IMR-90 (cell line): ENCODE data around the gene RIPK3. TPM values are rescaled to one million over a fixed set of nuclear protein-coding genes. Genes with fewer than 3 reads are reported as not detected.

Experiments used
- ATAC-seq: fragments of 200-7000 bp; cut with Tn5 transposase; 2 replicates; pipeline ENCODE4 v1.9.1; 2020; ENCODE audit warnings: low read depth, mild to moderate bottlenecking, moderate library complexity
- BruUV-seq: library from RNA; stranded (reverse); fragments of 400-500 nt; replicated peaks from 2 replicates; lab custom pipeline; 2021; lab: Mats Ljungman, UMichigan
- CTCF ChIA-PET: fragments of 300-600 bp; formaldehyde crosslinking; extraction: SDS; loops from one replicate; lab custom pipeline; 2021; ENCODE audit warnings: antibody characterized with exemption; lab: Yijun Ruan, JAX
- POLR2A ChIA-PET: fragments of 300-600 bp; sonication (Branson Sonifier 250); formaldehyde crosslinking; loops from one replicate; lab custom pipeline; 2022; ENCODE audit warnings: antibody characterized with exemption; ENCODE audit not compliant: unreplicated experiment; lab: Charles Lee
- DNase-seq: peaks from one replicate; pipeline ENCODE4 v3.0.0; 2013
- H2AFZ ChIP-seq: replicated peaks from 2 replicates; pipeline ENCODE3; 2013; ENCODE audit warnings: low read length, mild to moderate bottlenecking; ENCODE audit not compliant: poor library complexity
- H2AK5ac ChIP-seq: 2 replicates; pipeline ENCODE4 v1.6.1; 2013; ENCODE audit warnings: low read depth, low read length, inconsistent platforms
- H2AK9ac ChIP-seq: replicated peaks from 2 replicates; pipeline ENCODE3; 2013; ENCODE audit warnings: mild to moderate bottlenecking, low read depth, low read length, moderate library complexity; ENCODE audit not compliant: poor library complexity
- H2BK120ac ChIP-seq: 2 replicates; pipeline ENCODE4 v1.6.1; 2013; ENCODE audit warnings: low read depth, low read length, inconsistent platforms
- H2BK15ac ChIP-seq: 3 replicates; pipeline ENCODE4 v1.6.1; 2013; ENCODE audit warnings: low read depth, low read length, inconsistent platforms
- H2BK20ac ChIP-seq: 2 replicates; pipeline ENCODE4 v1.6.1; 2013; ENCODE audit warnings: low read depth, mild to moderate bottlenecking, inconsistent platforms, low read length, moderate library complexity
- H2BK5ac ChIP-seq: 2 replicates; pipeline ENCODE4 v1.6.1; 2013; ENCODE audit warnings: mild to moderate bottlenecking, low read depth, low read length, inconsistent platforms; ENCODE audit not compliant: poor library complexity, severe bottlenecking
- H3K14ac ChIP-seq: replicated peaks from 2 replicates; pipeline ENCODE4 v1.6.1; 2013; ENCODE audit warnings: low read depth, low read length, inconsistent platforms
- H3K18ac ChIP-seq: 2 replicates; pipeline ENCODE4 v1.6.1; 2013; ENCODE audit warnings: low read depth, low read length, control low read depth
- H3K23ac ChIP-seq: 2 replicates; pipeline ENCODE4 v1.6.1; 2013; ENCODE audit warnings: low read depth, low read length, inconsistent platforms
- H3K27ac ChIP-seq: 2 replicates; pipeline ENCODE4 v1.5.1; 2013; ENCODE audit warnings: mild to moderate bottlenecking, control low read depth, low read length; ENCODE audit not compliant: insufficient read depth
- H3K27me3 ChIP-seq: 2 replicates; pipeline ENCODE4 v1.6.1; 2013; ENCODE audit warnings: low read length; ENCODE audit not compliant: control insufficient read depth, insufficient read depth
- H3K36me3 ChIP-seq: 2 replicates; pipeline ENCODE4 v1.6.1; 2013; ENCODE audit warnings: low read length, mixed read lengths; ENCODE audit not compliant: control insufficient read depth, insufficient read depth
- H3K4ac ChIP-seq: 2 replicates; pipeline ENCODE4 v1.6.1; 2013; ENCODE audit warnings: low read depth, low read length, inconsistent platforms
- H3K4me1 ChIP-seq: 2 replicates; pipeline ENCODE4 v1.6.1; 2013; ENCODE audit warnings: low read length, mixed read lengths; ENCODE audit not compliant: control insufficient read depth, insufficient read depth
- H3K4me2 ChIP-seq: 2 replicates; pipeline ENCODE4 v1.6.1; 2013; ENCODE audit warnings: low read depth, mild to moderate bottlenecking, control low read depth, low read length, moderate library complexity
- H3K4me3 ChIP-seq: 2 replicates; pipeline ENCODE4 v1.5.1; 2013; ENCODE audit warnings: low read depth, mild to moderate bottlenecking, control low read depth, low read length, moderate library complexity; ENCODE audit not compliant: insufficient read depth
- H3K56ac ChIP-seq: 2 replicates; pipeline ENCODE4 v1.6.1; 2013; ENCODE audit warnings: low read length, inconsistent platforms; ENCODE audit not compliant: insufficient read depth; ENCODE audit errors: extremely low read depth
- H3K79me1 ChIP-seq, 2 experiments: 2 replicates each; pipeline ENCODE4 v1.6.1; 2013; ENCODE audit warnings: low read length in 2 of 2, inconsistent platforms in 1 of 2, low read depth in 1 of 2
- H3K9ac ChIP-seq: 2 replicates; pipeline ENCODE4 v1.6.1; 2013; ENCODE audit warnings: low read depth, low read length, control low read depth
- H3K9me1 ChIP-seq: 2 replicates; pipeline ENCODE4 v1.6.1; 2013; ENCODE audit warnings: low read length, inconsistent platforms; ENCODE audit not compliant: insufficient read depth
- H3K9me3 ChIP-seq: 2 replicates; pipeline ENCODE4 v1.6.1; 2013; ENCODE audit warnings: low read length; ENCODE audit not compliant: control insufficient read depth, insufficient read depth
- H4K20me1 ChIP-seq: 2 replicates; pipeline ENCODE4 v1.6.1; 2013; ENCODE audit warnings: low read length, inconsistent platforms; ENCODE audit not compliant: insufficient read depth
- H4K5ac ChIP-seq: 2 replicates; pipeline ENCODE4 v1.6.1; 2013; ENCODE audit warnings: mild to moderate bottlenecking, low read depth, low read length, control low read depth
- H4K8ac ChIP-seq, 2 experiments: 2 replicates each; pipeline ENCODE4 v1.6.1; 2013; ENCODE audit warnings: low read depth in 2 of 2, low read length in 2 of 2, control low read depth in 1 of 2, inconsistent platforms in 1 of 2
- H4K91ac ChIP-seq: 2 replicates; pipeline ENCODE4 v1.6.1; 2013; ENCODE audit warnings: low read depth, low read length, inconsistent platforms; ENCODE audit not compliant: insufficient read depth
- BHLHE40 ChIP-seq: fragments of 150-350 bp; IDR thresholded peaks from 2 replicates; pipeline ENCODE4 v1.6.1; 2016; ENCODE audit warnings: mild to moderate bottlenecking, low read depth, low read length
- NFE2L2 ChIP-seq: fragments of 150-350 bp; IDR thresholded peaks from 2 replicates; pipeline ENCODE4 v1.6.1; 2016; ENCODE audit warnings: low read depth, mild to moderate bottlenecking, low read length
- POLR2A ChIP-seq: IDR thresholded peaks from 2 replicates; pipeline ENCODE4 v1.6.1; 2012; ENCODE audit warnings: mild to moderate bottlenecking, low read depth, low read length
- RAD21 ChIP-seq: IDR thresholded peaks from 2 replicates; pipeline ENCODE4 v1.6.1; 2012; ENCODE audit warnings: low read length, improper control_type of control experiment
- SMC3 ChIP-seq: fragments of 150-350 bp; IDR thresholded peaks from 2 replicates; pipeline ENCODE4 v1.6.1; 2016; ENCODE audit warnings: low read depth, mild to moderate bottlenecking, antibody characterized with exemption, low read length, moderate library complexity
- WGBS, 2 experiments: methylation state at CpG; one replicate each; pipeline versions ENCODE4 v1.1.5 to v1.1.7; 2013; ENCODE audit warnings: missing lambda C conversion rate in 2 of 2; ENCODE audit not compliant: insufficient read length in 1 of 2; ENCODE audit errors: extremely low coverage in 2 of 2; 5-methylcytosine and 5-hydroxymethylcytosine counted together
- dilution Hi-C: fragments of 300-500 bp; cut with HindIII; formaldehyde crosslinking; loops from one replicate; pipeline ENCODE4 v1.14.3; 2018; ENCODE audit warnings: low sequenced_read_pairs; ENCODE audit not compliant: unreplicated experiment
- in situ Hi-C: fragments of 300-500 bp; cut with MboI; formaldehyde crosslinking; loops from 3 replicates; pipeline ENCODE4 v1.14.3; 2019; ENCODE audit warnings: low sequenced_read_pairs, inconsistent platforms, mixed read lengths
- intact Hi-C: fragments of 100-400 bp; cut with micrococcal nuclease; formaldehyde crosslinking; loops from 2 replicates; pipeline ENCODE4 v1.10.0; 2022
- polyA plus RNA-seq, 3 experiments: library from polyadenylated mRNA; depleted of rRNA; stranded (reverse); fragments of >200 nt; gene quantifications; 2 replicates each; pipeline ENCODE4 v1.2.3, GENCODE V29; 2012; ENCODE audit warnings: low replicate concordance in 1 of 3
- total RNA-seq: library from RNA; depleted of rRNA; stranded (reverse); fragments of >200 nt; gene quantifications from 2 replicates; pipeline ENCODE4 v1.2.3, GENCODE V29; 2012

RIPK3 gene
- total and polyA plus RNA-seq, 2 of the 4 experiments (the other 2 are of a cell fraction): 0.09 TPM; not detected in 1

- Histone ChIP-seq H4K8ac (peak overlapping the region; percentile 92 to 98; a peak in 3 of 4 replicates), H3K14ac (peak overlapping the region; percentile 62; the same call in 1 of the 2 replicates), H4K91ac (peak overlapping the region; percentile 91), H3K4me1 (peaks cover 11% of the 10 kb centered on the region), H3K4ac (peak overlapping the region; percentile 97), H3K27me3 (no peaks in the 10 kb centered on the region), H3K9ac (peak overlapping the region; percentile 89), H3K18ac (peak overlapping the region; percentile 95), H3K9me1 (peaks cover 8% of the 10 kb centered on the region; the same call in 1 of the 2 replicates), H2BK15ac (peak overlapping the region; percentile 55; the same call in 1 of the 3 replicates), H3K4me2 (peak overlapping the region; percentile 80), H3K27ac (peak overlapping the region; percentile 98), H2AK5ac (peak overlapping the region; percentile 93; the same call in 1 of the 2 replicates), H2BK20ac (no peak overlapping the region), H2AFZ (peak overlapping the region; percentile 89), H3K36me3 (peaks cover 8% of the 10 kb centered on the region; the same call in 1 of the 2 replicates), H2BK120ac (peak overlapping the region; percentile 83), H3K56ac (peak overlapping the region; percentile 90; the same call in 1 of the 2 replicates), H4K5ac (peak overlapping the region; percentile 73), H3K9me3 (no peaks in the 10 kb centered on the region), H4K20me1 (peaks cover 4% of the 10 kb centered on the region), H3K79me1 (peaks cover 3 to 26% of the 10 kb centered on the region in 2 experiments; a peak in 3 of 4 replicates), H2BK5ac (peak overlapping the region; percentile 95), H3K4me3 (peak overlapping the region; percentile 26), H2AK9ac (peak overlapping the region; percentile 86), H3K23ac (peak overlapping the region; percentile 39)
- DNase-seq: no peak
- peak; percentile 0; the same call in 1 of the 2 replicates for TF ChIP-seq BHLHE40
- no peak for TF ChIP-seq SMC3
- TF ChIP-seq RAD21: no peak
- TF ChIP-seq POLR2A: peak; percentile 75
- TF ChIP-seq NFE2L2: no peak
- POLR2A ChIA-PET: interaction anchor here (0.6 to 1.6 kb wide), 5 partner anchors 52 to 75 kb away, joined by 3 to 7 read pairs (median 6); partner anchors contain the start of gene KHNYN
- no TSS peak for BruUV-seq
- CTCF ChIA-PET: interaction anchor here (0.6 to 2.3 kb wide), 8 partner anchors 18 to 70 kb away, joined by 3 to 30 read pairs (median 4); partner anchors contain the start of genes CBLN3 and KHNYN
- intact Hi-C loops (loop anchor here (2.0 kb wide), 1 partner anchor 32 kb away; the partner anchor contains the start of gene NYNRIN), dilution Hi-C loops (no loop called here), in situ Hi-C loops (loop anchor here (10.0 kb wide), 1 partner anchor 68 kb away; no protein-coding TSS in a partner anchor)
- WGBS, 2 experiments: no CpG with 5 or more reads among the region's 16 CpGs
- no peak for ATAC-seq
Observed at GRCh38 chr14:24366413-24366720, 26.6 kb upstream of the RIPK3 start.
